GM12874 (cell line): ENCODE results near the gene FRK.

Source experiments
- TF ChIP-seq, protein P1 (sequence below): IDR thresholded peaks from 2 replicates; pipeline ENCODE4 v1.5.1; 2011; ENCODE audit warnings: low read depth, mild to moderate bottlenecking, control low read depth, low read length, moderate library complexity; ENCODE audit not compliant: insufficient read depth

The FRK gene

DNA sequence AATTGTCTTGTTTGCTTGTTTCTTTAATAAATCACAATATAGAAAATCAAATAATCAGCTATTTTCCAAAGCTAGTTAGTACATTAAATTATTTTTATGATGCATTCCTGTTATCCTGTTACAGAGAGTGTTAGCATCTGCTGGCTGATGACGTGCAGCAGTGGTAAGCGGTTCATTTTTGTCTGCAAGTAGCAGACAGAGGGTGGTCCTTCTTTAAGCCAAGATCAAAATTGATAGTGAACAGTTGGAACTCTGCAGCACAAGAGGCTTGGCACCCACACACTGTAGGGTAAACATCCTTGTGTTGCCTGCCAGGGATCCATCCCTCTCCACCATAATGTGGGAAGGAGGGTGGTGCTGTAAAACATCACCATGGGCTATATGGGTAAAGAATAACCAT is 158.3 kb downstream of the FRK start:
- TF ChIP-seq, protein P1, sequence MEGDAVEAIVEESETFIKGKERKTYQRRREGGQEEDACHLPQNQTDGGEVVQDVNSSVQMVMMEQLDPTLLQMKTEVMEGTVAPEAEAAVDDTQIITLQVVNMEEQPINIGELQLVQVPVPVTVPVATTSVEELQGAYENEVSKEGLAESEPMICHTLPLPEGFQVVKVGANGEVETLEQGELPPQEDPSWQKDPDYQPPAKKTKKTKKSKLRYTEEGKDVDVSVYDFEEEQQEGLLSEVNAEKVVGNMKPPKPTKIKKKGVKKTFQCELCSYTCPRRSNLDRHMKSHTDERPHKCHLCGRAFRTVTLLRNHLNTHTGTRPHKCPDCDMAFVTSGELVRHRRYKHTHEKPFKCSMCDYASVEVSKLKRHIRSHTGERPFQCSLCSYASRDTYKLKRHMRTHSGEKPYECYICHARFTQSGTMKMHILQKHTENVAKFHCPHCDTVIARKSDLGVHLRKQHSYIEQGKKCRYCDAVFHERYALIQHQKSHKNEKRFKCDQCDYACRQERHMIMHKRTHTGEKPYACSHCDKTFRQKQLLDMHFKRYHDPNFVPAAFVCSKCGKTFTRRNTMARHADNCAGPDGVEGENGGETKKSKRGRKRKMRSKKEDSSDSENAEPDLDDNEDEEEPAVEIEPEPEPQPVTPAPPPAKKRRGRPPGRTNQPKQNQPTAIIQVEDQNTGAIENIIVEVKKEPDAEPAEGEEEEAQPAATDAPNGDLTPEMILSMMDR = no peak

GRCh38 chr6:115901896-115902295 is 158.8 kb downstream of the FRK start:
- TF ChIP-seq, protein P1 = no peak

GRCh38 chr6:115899730-115900282 is 160.9 kb downstream of the FRK start:
- TF ChIP-seq, protein P1 = no peak

DNA sequence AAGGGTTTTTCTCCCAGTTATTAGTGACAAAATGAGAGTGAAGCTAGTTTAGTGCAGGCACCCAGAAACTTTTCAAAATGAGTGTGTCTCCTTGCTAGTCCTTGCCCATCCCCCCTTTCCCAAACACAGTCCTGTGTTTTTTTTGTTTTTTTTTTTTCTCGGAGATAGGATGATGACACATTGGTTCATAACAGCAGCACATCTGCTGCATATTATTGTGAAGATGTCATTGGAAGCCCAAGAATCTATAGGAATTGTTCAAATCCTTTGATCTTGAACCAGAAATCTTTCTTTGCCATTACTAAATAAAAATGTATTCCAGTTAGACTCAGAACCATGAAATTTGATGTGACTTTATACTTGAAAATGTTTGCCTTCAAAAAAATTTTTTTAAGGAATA is 162.4 kb downstream of the FRK start:
- TF ChIP-seq, protein P1 = no peak

- TF ChIP-seq, protein P1 = peak; percentile 59
Measured at GRCh38 chr6:115896538-115897129, 164.1 kb downstream of the FRK start.

GRCh38 chr6:115894426-115894992 is 166.2 kb downstream of the FRK start:
- TF ChIP-seq, protein P1 = no peak

GRCh38 chr6:115891750-115892149 is 168.9 kb downstream of the FRK start:
- TF ChIP-seq, protein P1 = no peak
